ENCODE measurements around the gene RYK.

The RYK gene

DNA sequence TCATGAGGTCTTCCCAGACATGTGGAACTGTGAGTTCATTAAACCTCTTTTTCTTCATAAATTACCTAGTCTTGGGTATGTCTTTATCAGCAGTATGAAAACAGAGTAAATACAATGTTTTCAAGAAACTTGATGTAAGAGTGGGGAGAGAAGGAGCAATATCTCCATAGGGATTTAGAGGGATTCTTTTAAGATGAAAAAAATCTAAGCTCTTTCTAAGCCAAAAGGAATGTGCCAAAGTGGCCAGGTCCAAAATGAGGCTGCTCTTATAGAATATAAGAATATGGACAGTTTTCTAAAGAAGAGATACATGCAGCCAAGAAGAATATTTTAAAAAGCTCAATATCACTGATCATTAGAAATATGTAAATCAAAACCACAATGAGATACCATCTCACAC lies 23.9 kb upstream of the RYK start:
- no peak overlapping the region for H3K27ac ChIP-seq (ENCODE audit: low read depth, low read length)
- TF ChIP-seq, protein P1, sequence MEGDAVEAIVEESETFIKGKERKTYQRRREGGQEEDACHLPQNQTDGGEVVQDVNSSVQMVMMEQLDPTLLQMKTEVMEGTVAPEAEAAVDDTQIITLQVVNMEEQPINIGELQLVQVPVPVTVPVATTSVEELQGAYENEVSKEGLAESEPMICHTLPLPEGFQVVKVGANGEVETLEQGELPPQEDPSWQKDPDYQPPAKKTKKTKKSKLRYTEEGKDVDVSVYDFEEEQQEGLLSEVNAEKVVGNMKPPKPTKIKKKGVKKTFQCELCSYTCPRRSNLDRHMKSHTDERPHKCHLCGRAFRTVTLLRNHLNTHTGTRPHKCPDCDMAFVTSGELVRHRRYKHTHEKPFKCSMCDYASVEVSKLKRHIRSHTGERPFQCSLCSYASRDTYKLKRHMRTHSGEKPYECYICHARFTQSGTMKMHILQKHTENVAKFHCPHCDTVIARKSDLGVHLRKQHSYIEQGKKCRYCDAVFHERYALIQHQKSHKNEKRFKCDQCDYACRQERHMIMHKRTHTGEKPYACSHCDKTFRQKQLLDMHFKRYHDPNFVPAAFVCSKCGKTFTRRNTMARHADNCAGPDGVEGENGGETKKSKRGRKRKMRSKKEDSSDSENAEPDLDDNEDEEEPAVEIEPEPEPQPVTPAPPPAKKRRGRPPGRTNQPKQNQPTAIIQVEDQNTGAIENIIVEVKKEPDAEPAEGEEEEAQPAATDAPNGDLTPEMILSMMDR (IDR thresholded peaks at IDR 0.05; ENCODE audit: low read depth, low read length, poor library complexity, severe bottlenecking): no peak
- TF ChIP-seq EZH2phosphoT487 (IDR thresholded peaks at IDR 0.05; ENCODE audit: borderline replicate concordance, low read length): no peak
- no peaks in the 10 kb centered on the region for H3K36me3 ChIP-seq (ENCODE audit: control insufficient read depth, low read length)
- H3K4me1 ChIP-seq (ENCODE audit: control insufficient read depth, low read length): no peaks in the 10 kb centered on the region
- H3K9me2 ChIP-seq (replicated peaks; ENCODE audit: control insufficient read depth, low read length): no peaks in the 10 kb centered on the region
- no peaks in the 10 kb centered on the region for H4K20me1 ChIP-seq (ENCODE audit: control insufficient read depth, insufficient read depth, low read depth, low read length)
- peaks cover 9% of the 10 kb centered on the region; the same call in 1 of the 2 replicates for H3K27me3 ChIP-seq (ENCODE audit: control insufficient read depth, low read length)
- H3K79me2 ChIP-seq (ENCODE audit: control insufficient read depth, low read length): no peaks in the 10 kb centered on the region
- no peak overlapping the region for H3K4me3 ChIP-seq (ENCODE audit: low read length)
- no peaks in the 10 kb centered on the region for H3F3A ChIP-seq (ENCODE audit: control insufficient read depth, insufficient read depth)
- no peak overlapping the region for H3K4me2 ChIP-seq (ENCODE audit: low read length)
- H3K9me3 ChIP-seq (ENCODE audit: control insufficient read depth, insufficient read depth, low read length): no peaks in the 10 kb centered on the region

DNA sequence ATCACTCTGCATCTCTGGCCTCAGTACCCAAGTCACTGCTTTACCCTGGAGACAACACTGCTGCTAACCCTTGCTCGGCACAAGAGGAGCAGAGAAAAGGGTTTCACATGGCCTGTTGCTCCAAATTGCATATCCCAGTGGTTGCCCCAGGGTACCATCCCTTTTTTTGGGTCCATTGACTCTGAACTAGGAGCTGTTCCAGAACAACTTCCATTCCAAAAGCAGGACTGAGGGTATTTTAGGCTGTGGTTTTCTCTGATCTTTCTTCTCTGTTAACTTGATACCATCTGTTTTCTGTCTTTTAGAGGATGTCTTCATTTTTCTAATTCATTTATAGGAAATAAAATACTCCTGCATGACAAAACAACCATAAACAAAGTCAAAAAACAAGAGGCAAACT lies 17.3 kb upstream of the RYK start:
- Histone ChIP-seq H3K27me3 (ENCODE audit: control insufficient read depth, low read length) (peaks cover 10% of the 10 kb centered on the region; the same call in 1 of the 2 replicates), H3F3A (ENCODE audit: control insufficient read depth, insufficient read depth) (no peaks in the 10 kb centered on the region), H3K27ac (ENCODE audit: low read depth, low read length) (no peak overlapping the region), H3K4me3 (ENCODE audit: low read length) (no peak overlapping the region), H3K36me3 (ENCODE audit: control insufficient read depth, low read length) (no peaks in the 10 kb centered on the region), H3K9me2 (replicated peaks; ENCODE audit: control insufficient read depth, low read length) (no peaks in the 10 kb centered on the region), H4K20me1 (ENCODE audit: control insufficient read depth, insufficient read depth, low read depth, low read length) (no peaks in the 10 kb centered on the region), H3K4me2 (ENCODE audit: low read length) (no peak overlapping the region), H3K9me3 (ENCODE audit: control insufficient read depth, insufficient read depth, low read length) (no peaks in the 10 kb centered on the region), H3K79me2 (ENCODE audit: control insufficient read depth, low read length) (no peaks in the 10 kb centered on the region), H3K4me1 (ENCODE audit: control insufficient read depth, low read length) (no peaks in the 10 kb centered on the region)
- TF ChIP-seq EZH2phosphoT487 (IDR thresholded peaks at IDR 0.05; ENCODE audit: borderline replicate concordance, low read length): no peak
- TF ChIP-seq, protein P1 (IDR thresholded peaks at IDR 0.05; ENCODE audit: low read depth, low read length, poor library complexity, severe bottlenecking): no peak

GRCh38 chr3:134260987-134261386 lies 10.3 kb upstream of the RYK start:
- Histone ChIP-seq H3K4me1 (ENCODE audit: control insufficient read depth, low read length) (no peaks in the 10 kb centered on the region), H3K27ac (ENCODE audit: low read depth, low read length) (no peak overlapping the region), H3K4me3 (ENCODE audit: low read length) (no peak overlapping the region), H3K4me2 (ENCODE audit: low read length) (no peak overlapping the region), H3K9me3 (ENCODE audit: control insufficient read depth, insufficient read depth, low read length) (no peaks in the 10 kb centered on the region), H3K27me3 (ENCODE audit: control insufficient read depth, low read length) (peaks cover 29% of the 10 kb centered on the region), H4K20me1 (ENCODE audit: control insufficient read depth, insufficient read depth, low read depth, low read length) (no peaks in the 10 kb centered on the region), H3K36me3 (ENCODE audit: control insufficient read depth, low read length) (no peaks in the 10 kb centered on the region), H3K9me2 (replicated peaks; ENCODE audit: control insufficient read depth, low read length) (no peaks in the 10 kb centered on the region), H3K79me2 (ENCODE audit: control insufficient read depth, low read length) (no peaks in the 10 kb centered on the region), H3F3A (ENCODE audit: control insufficient read depth, insufficient read depth) (no peaks in the 10 kb centered on the region)
- no peak for TF ChIP-seq EZH2phosphoT487 (IDR thresholded peaks at IDR 0.05; ENCODE audit: borderline replicate concordance, low read length)
- TF ChIP-seq, protein P1 (IDR thresholded peaks at IDR 0.05; ENCODE audit: low read depth, low read length, poor library complexity, severe bottlenecking): no peak
